AG04450 (cell line): ENCODE measurements around the gene LAYN. TPM values are rescaled to one million over a fixed set of nuclear protein-coding genes. Genes with fewer than 3 reads are reported as not detected.

Experiments used
- CTCF ChIA-PET: fragments of 300-600, 350-600 bp; formaldehyde crosslinking; extraction: SDS; loops from one replicate; lab custom pipeline; 2022; ENCODE audit warnings: antibody characterized with exemption, inconsistent platforms; lab: Charles Lee
- POLR2A ChIA-PET: fragments of 350-600 bp; formaldehyde crosslinking; extraction: SDS; loops from one replicate; lab custom pipeline; 2021; ENCODE audit warnings: antibody characterized with exemption, inconsistent platforms; lab: Yijun Ruan, JAX
- DNase-seq: peaks from one replicate; pipeline ENCODE4 v3.0.0-alpha.2; 2011; ENCODE audit warnings: low read depth, low spot score
- H3K27ac ChIP-seq: one replicate; pipeline ENCODE4 v1.5.1; 2012; ENCODE audit warnings: low read depth, low read length, control low read depth
- H3K27me3 ChIP-seq: one replicate; pipeline ENCODE4 v1.6.0; 2012; ENCODE audit warnings: low read length; ENCODE audit not compliant: control insufficient read depth, insufficient read depth
- H3K4me3 ChIP-seq: 2 replicates; pipeline ENCODE4 v1.5.1; 2011; ENCODE audit warnings: mild to moderate bottlenecking, low read depth, low read length, control low read depth
- H3K9me3 ChIP-seq: 2 replicates; pipeline ENCODE4 v1.5.1; 2012; ENCODE audit warnings: low read length; ENCODE audit not compliant: control insufficient read depth, insufficient read depth
- polyA plus RNA-seq: library from polyadenylated mRNA; depleted of rRNA; stranded (reverse); fragments of >200 nt; gene quantifications from 2 replicates; pipeline ENCODE4 v1.2.3, GENCODE V29; 2011
- TF ChIP-seq, protein P1 (sequence below): IDR thresholded peaks from 2 replicates; pipeline ENCODE4 v1.5.1; 2011; ENCODE audit warnings: low read depth, low read length, control low read depth, inconsistent platforms

Gene LAYN
- polyA plus RNA-seq, 1 experiment = 119 TPM

DNA sequence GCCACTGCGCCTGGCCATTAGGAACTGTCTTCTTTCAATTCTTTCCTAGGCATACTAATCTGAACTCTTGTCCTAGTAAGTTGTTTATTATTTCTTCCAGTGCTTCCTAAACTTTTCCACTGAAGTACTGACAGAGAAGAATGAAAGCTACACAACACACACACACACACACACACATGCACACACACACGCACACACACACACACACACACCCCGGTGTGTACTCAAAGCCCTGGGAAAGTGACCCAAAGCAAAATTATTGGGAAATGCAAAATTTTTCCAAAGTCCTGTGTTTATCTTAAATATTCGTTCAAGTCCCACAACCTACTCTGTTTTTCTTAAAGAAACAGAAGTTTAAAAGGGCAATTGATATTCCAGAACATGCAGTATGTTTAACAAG, 42.4 kb downstream of the LAYN start:
- ChIA-PET POLR2A (interaction anchor here (0.5 kb wide), 1 partner anchor 154 kb away, joined by 4 read pairs; no protein-coding TSS in a partner anchor), CTCF (interaction anchor here (0.7 to 0.9 kb wide), 2 partner anchors 259 to 360 kb away, joined by 3 read pairs; no protein-coding TSS in a partner anchor)
- Histone ChIP-seq H3K27ac (no peak overlapping the region), H3K27me3 (no peaks in the 10 kb centered on the region), H3K9me3 (peaks cover 1% of the 10 kb centered on the region; the same call in 1 of the 2 replicates), H3K4me3 (no peak overlapping the region)
- DNase-seq = no peak
- TF ChIP-seq, protein P1, sequence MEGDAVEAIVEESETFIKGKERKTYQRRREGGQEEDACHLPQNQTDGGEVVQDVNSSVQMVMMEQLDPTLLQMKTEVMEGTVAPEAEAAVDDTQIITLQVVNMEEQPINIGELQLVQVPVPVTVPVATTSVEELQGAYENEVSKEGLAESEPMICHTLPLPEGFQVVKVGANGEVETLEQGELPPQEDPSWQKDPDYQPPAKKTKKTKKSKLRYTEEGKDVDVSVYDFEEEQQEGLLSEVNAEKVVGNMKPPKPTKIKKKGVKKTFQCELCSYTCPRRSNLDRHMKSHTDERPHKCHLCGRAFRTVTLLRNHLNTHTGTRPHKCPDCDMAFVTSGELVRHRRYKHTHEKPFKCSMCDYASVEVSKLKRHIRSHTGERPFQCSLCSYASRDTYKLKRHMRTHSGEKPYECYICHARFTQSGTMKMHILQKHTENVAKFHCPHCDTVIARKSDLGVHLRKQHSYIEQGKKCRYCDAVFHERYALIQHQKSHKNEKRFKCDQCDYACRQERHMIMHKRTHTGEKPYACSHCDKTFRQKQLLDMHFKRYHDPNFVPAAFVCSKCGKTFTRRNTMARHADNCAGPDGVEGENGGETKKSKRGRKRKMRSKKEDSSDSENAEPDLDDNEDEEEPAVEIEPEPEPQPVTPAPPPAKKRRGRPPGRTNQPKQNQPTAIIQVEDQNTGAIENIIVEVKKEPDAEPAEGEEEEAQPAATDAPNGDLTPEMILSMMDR = no peak

DNA sequence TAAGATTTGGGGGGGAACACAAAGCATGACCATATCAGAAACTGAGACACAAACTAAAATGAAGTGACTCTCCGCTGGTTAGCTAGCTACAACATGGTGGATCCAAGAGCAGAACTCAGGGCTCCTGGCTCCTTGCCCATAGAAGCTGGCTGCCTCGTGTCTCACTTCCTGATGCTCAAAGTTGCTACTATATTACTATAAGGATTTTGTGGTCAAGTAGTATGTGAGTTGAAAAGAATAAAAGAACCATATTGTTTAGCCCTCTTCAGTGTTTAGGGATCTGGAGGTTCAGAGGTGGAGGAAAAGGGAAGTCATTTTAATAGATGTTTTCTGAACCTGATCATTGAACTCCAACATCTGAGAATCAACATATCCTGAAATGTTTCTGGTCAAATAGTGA, 44.9 kb downstream of the LAYN start:
- TF ChIP-seq, protein P1 = no peak
- H3K4me3 ChIP-seq = no peak overlapping the region
- no peak overlapping the region for H3K27ac ChIP-seq
- no peak for DNase-seq
- ChIA-PET POLR2A (no interaction called here), CTCF (interaction anchor here (0.5 to 5.5 kb wide), 2 partner anchors 191 to 694 kb away, joined by 3 to 36 read pairs; no protein-coding TSS in a partner anchor)
- no peaks in the 10 kb centered on the region for H3K27me3 ChIP-seq
- peaks cover 3% of the 10 kb centered on the region; the same call in 1 of the 2 replicates for H3K9me3 ChIP-seq

DNA sequence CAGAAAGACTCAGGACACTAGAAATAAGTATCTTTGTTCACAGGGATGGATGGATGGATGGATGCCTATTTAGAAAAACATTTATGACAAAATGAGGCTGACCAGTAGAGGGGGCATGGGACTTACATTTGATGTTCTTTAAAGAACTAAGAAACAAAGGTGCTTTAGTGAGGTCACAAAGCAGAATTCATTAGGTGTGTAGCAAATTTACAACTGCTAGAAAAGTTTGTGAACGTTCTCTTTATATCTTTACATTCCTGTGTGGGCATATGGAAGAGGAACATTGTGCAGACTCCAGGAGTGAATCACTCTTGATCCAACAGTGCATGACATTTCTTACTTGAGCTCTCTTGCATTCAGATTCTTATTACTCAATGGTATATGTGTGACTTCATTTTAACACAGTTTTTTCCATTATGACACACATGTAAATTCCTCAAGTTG, 45.9 kb downstream of the LAYN start:
- Histone ChIP-seq H3K9me3 (peaks cover 3% of the 10 kb centered on the region; the same call in 1 of the 2 replicates), H3K27ac (no peak overlapping the region), H3K27me3 (no peaks in the 10 kb centered on the region), H3K4me3 (no peak overlapping the region)
- CTCF ChIA-PET = interaction anchor here (0.6 to 5.5 kb wide), 19 partner anchors 9 to 285 kb away, joined by 3 to 36 read pairs (median 4); partner anchors contain the start of gene ALG9
- DNase-seq = no peak
- TF ChIP-seq, protein P1 = peak; percentile 65
- POLR2A ChIA-PET = interaction anchor here (1.0 kb wide), 1 partner anchor 147 kb away, joined by 3 read pairs; no protein-coding TSS in a partner anchor

DNA sequence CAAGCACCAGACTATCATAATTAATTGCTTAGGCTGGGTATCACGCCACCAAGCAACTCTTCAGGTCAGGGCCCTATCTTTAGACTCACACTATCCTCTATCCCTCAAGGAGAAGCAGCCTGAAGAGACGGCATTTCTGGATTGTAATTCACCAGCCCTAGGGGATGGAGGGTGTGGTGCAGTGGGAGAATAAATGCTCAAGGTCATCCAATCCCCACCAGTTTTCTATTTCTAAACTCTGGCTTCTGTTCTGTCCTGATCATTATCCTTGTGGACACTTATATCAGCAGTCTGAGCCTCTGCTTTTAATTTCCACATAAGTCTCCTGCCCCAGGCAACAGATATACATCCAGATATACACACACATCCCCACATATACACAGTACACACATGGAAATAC, 48.6 kb downstream of the LAYN start:
- TF ChIP-seq, protein P1 = no peak
- no peak for DNase-seq
- no peaks in the 10 kb centered on the region for H3K27me3 ChIP-seq
- H3K9me3 ChIP-seq = peaks cover 3% of the 10 kb centered on the region; the same call in 1 of the 2 replicates
- POLR2A ChIA-PET = no interaction called here
- CTCF ChIA-PET = interaction anchor here (5.5 kb wide), 1 partner anchor 187 kb away, joined by 36 read pairs; no protein-coding TSS in a partner anchor
- no peak overlapping the region for H3K27ac ChIP-seq
- H3K4me3 ChIP-seq = no peak overlapping the region

DNA sequence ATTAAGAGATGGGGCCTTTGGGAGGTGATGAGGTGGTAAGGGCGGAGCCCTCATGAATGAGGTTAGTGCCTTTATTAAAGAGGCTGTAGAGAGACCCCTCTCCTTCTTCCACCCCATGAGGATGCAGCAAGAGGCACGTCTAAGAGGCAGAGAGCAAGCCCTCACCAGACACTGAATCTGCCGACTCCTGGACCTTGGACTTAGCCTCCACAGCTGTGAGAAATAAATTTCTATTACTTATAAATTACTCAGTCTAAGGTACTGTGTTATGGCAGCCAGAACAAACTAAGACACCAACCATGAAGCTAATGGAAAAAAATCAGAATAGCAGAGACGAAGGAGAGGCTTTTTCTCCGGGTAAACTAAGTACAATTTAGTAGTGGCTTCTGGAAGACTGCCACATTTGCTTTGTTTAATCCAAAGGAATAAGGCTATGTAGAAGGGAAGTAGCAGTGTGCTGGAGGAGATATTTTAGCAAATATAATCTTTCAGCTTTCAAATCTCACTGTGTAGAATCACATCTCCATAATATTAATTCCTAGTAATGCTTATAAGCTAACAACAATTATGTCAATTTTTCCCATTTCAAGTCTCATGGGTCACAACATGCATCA, 49.5 kb downstream of the LAYN start:
- POLR2A ChIA-PET = no interaction called here
- CTCF ChIA-PET = interaction anchor here (0.8 to 5.5 kb wide), 3 partner anchors 15 to 251 kb away, joined by 3 to 36 read pairs (median 3); no protein-coding TSS in a partner anchor

More for the DNA sequence above, 49.5 kb downstream of the LAYN start:
- TF ChIP-seq, protein P1 = no peak
- Histone ChIP-seq H3K4me3 (no peak overlapping the region), H3K9me3 (peaks cover 3% of the 10 kb centered on the region; the same call in 1 of the 2 replicates), H3K27me3 (no peaks in the 10 kb centered on the region), H3K27ac (no peak overlapping the region)
- DNase-seq = no peak
